Measurements from ENCODE around the gene ATXN1.

DNA sequence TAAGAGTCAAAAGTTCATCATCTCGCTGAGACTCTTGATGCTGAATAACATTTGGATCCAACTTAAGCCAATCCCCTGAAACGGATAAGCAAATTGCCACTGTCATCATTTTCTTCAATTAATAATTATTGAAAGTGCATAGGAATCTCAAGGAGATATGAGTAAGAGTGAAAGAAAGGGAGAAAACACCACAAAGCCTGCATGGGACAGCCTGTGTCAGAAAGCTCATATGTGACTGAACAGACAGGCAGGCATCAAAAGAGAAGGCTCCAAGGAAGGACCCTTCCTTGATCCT, 13.3 kb downstream of the ATXN1 start:
- TF ChIP-seq CTCF (IDR thresholded peaks at IDR 0.05) (no peak), ELF4 (CRISPR knock-in tag; IDR thresholded peaks at IDR 0.05; ENCODE audit: low read depth) (no peak), JUN (CRISPR knock-in tag; IDR thresholded peaks at IDR 0.05) (no peak), ZNF138 (CRISPR knock-in tag; conservative IDR thresholded peaks at IDR 0.05) (no peak), MXD4 (CRISPR knock-in tag; IDR thresholded peaks at IDR 0.05; ENCODE audit: borderline replicate concordance) (no peak), E2F5 (CRISPR knock-in tag; IDR thresholded peaks at IDR 0.05) (no peak), ZNF281 (CRISPR knock-in tag; IDR thresholded peaks at IDR 0.05) (no peak), IRF2 (CRISPR knock-in tag; IDR thresholded peaks at IDR 0.05; ENCODE audit: borderline replicate concordance, low read depth) (no peak), MLX (CRISPR knock-in tag; IDR thresholded peaks at IDR 0.05) (no peak), ZNF232 (CRISPR knock-in tag; IDR thresholded peaks at IDR 0.05) (no peak), TEAD4 (CRISPR knock-in tag; IDR thresholded peaks at IDR 0.05) (no peak), SP1 (CRISPR knock-in tag; conservative IDR thresholded peaks at IDR 0.05) (no peak)
- TF ChIP-seq, protein P1, sequence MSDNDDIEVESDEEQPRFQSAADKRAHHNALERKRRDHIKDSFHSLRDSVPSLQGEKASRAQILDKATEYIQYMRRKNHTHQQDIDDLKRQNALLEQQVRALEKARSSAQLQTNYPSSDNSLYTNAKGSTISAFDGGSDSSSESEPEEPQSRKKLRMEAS (CRISPR knock-in tag; IDR thresholded peaks at IDR 0.05): no peak
- TF ChIP-seq, protein P2, sequence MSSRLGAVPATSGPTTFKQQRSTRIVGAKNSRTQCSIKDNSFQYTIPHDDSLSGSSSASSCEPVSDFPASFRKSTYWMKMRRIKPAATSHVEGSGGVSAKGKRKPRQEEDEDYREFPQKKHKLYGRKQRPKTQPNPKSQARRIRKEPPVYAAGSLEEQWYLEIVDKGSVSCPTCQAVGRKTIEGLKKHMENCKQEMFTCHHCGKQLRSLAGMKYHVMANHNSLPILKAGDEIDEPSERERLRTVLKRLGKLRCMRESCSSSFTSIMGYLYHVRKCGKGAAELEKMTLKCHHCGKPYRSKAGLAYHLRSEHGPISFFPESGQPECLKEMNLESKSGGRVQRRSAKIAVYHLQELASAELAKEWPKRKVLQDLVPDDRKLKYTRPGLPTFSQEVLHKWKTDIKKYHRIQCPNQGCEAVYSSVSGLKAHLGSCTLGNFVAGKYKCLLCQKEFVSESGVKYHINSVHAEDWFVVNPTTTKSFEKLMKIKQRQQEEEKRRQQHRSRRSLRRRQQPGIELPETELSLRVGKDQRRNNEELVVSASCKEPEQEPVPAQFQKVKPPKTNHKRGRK (CRISPR knock-in tag; IDR thresholded peaks at IDR 0.05; ENCODE audit: borderline replicate concordance): no peak

Data from WTC11 (cell line).